GM12865 (cell line): ENCODE data around the gene PLA2R1.

Source experiments
- DNase-seq: peaks from one replicate; pipeline ENCODE4 v3.0.0; 2010; ENCODE audit warnings: low read depth
- H3K4me3 ChIP-seq: 2 replicates; pipeline ENCODE4 v1.5.1; 2011; ENCODE audit warnings: mild to moderate bottlenecking, low read depth, low read length, control low read depth
- TF ChIP-seq, protein P1 (sequence below): IDR thresholded peaks from 2 replicates; pipeline ENCODE4 v1.5.1; 2011; ENCODE audit warnings: low read length, control low read depth, low read depth, inconsistent platforms; ENCODE audit not compliant: insufficient read depth; ENCODE audit errors: missing control alignments

Gene PLA2R1

DNA sequence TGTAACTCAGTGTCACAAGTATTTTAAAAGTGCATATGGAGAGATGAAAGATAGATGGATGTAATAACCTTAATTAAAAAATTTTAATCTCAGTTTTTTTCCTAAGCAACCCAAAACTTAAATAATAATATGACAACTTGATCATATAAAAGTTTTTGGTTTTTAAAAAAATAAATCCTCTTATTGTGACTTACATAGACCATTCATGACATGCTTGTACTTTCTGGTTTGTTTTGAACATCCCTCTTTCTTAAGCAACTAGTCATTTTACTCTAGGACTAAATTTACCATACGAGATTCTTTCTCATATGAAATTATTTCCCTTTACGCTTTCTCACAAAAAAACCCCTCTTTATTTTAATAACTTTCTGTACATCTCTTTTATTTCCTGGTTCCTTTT is 6.5 kb upstream of the PLA2R1 start:
- TF ChIP-seq, protein P1, sequence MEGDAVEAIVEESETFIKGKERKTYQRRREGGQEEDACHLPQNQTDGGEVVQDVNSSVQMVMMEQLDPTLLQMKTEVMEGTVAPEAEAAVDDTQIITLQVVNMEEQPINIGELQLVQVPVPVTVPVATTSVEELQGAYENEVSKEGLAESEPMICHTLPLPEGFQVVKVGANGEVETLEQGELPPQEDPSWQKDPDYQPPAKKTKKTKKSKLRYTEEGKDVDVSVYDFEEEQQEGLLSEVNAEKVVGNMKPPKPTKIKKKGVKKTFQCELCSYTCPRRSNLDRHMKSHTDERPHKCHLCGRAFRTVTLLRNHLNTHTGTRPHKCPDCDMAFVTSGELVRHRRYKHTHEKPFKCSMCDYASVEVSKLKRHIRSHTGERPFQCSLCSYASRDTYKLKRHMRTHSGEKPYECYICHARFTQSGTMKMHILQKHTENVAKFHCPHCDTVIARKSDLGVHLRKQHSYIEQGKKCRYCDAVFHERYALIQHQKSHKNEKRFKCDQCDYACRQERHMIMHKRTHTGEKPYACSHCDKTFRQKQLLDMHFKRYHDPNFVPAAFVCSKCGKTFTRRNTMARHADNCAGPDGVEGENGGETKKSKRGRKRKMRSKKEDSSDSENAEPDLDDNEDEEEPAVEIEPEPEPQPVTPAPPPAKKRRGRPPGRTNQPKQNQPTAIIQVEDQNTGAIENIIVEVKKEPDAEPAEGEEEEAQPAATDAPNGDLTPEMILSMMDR: no peak
- no peak overlapping the region for H3K4me3 ChIP-seq
- DNase-seq: no peak

- DNase-seq: no peak
- no peak overlapping the region for H3K4me3 ChIP-seq
- TF ChIP-seq, protein P1: no peak
These were observed 2.5 kb upstream of the PLA2R1 start for GRCh38 chr2:160064916-160065315.

- TF ChIP-seq, protein P1: no peak
- H3K4me3 ChIP-seq: no peak overlapping the region
- DNase-seq: no peak
These were observed 1.6 kb upstream of the PLA2R1 start for GRCh38 chr2:160063879-160064612.

DNA sequence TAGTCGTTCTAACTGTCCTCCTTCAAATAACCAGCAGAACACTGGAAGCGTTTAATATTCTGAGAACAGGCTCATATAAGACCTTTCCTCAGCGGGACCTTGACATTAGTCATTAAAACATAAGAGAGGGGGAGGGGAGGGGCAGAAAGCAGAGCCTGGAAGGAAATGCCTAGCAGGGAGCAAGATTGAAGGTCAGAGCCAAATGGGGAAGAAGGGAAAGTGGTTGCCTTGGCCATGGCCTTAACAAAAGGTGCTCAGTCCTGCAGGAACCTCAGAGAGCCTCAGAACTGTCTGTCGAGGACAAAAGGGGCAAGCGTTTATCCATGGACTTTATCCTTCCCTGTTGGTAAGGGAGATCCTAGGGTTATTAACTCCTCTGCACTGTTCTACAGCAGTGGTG is 856 bp upstream of the PLA2R1 start:
- DNase-seq: no peak
- H3K4me3 ChIP-seq: no peak overlapping the region
- TF ChIP-seq, protein P1: no peak

DNA sequence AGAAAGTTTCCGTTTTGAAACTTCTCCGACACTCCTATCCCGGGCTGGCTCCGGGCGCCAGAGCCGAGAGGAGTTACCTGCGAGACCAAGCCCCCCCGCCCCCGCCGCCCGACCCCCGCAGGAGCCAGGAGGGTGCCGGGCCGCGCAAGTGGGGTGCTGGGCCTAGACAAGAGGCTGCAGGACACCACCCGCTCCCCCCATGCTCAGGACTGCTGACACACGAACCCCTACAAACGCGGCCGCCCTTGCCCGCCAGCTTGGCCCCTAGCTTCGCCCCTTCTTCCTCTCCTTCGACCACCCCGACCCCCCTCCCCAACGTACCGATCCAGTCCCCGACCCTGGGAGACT is 497 bp downstream of the PLA2R1 start:
- H3K4me3 ChIP-seq: no peak overlapping the region
- no peak for DNase-seq
- TF ChIP-seq, protein P1: no peak

DNA sequence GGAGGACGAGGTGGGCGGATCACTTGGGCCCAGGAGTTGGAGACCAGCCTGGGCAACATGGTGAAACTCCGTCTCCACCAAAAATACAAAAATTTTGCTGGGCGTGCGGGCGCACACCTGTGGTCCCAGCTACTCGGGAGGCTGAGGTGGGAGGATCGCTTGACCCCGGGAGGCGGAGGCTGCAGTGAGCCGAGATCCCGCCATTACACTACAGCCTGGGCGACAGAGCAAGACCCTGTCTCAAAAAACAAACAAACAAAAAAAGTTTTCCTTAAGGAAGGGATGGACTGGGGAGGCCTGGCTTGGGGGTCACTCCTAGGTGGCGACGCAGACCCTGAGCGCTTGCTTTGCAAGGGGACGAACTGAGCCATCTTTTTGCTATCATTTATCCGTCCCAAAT is 882 bp downstream of the PLA2R1 start:
- no peak for DNase-seq
- no peak overlapping the region for H3K4me3 ChIP-seq
- TF ChIP-seq, protein P1: no peak

DNA sequence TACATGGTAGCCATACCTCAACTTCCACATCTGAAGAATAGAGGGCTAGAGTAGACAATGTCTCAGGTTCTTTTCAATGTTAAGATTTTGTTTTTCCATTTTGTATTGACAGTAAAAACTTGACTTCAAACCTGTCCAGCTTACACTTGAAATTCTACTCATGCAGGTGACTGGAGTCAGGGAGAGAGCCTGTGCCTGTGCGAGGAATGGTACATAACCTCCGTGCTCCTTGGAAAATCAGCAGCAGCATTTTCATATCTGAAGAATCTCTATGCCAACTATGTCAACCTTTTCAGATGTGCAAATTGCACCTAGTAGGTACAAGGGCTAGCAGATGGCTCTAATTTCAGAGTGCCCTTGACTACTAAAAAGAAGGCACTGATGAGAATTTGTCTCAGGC is 2.1 kb downstream of the PLA2R1 start:
- TF ChIP-seq, protein P1: no peak
- DNase-seq: no peak
- H3K4me3 ChIP-seq: no peak overlapping the region
